IMR-90 (cell line): ENCODE results near the gene ACOXL. TPM values are rescaled to one million over a fixed set of nuclear protein-coding genes. Genes with fewer than 3 reads are reported as not detected.
A peak's percentile ranks its signal among the peaks of the same experiment; 100 is the strongest.

Source experiments
- ATAC-seq: fragments of 200-7000 bp; cut with Tn5 transposase; 2 replicates; pipeline ENCODE4 v1.9.1; 2020; ENCODE audit warnings: low read depth, mild to moderate bottlenecking, moderate library complexity
- BruUV-seq: library from RNA; stranded (reverse); fragments of 400-500 nt; replicated peaks from 2 replicates; lab custom pipeline; 2021; lab: Mats Ljungman, UMichigan
- CTCF ChIA-PET: fragments of 300-600 bp; formaldehyde crosslinking; extraction: SDS; loops from one replicate; lab custom pipeline; 2021; ENCODE audit warnings: antibody characterized with exemption; lab: Yijun Ruan, JAX
- POLR2A ChIA-PET: fragments of 300-600 bp; sonication (Branson Sonifier 250); formaldehyde crosslinking; loops from one replicate; lab custom pipeline; 2022; ENCODE audit warnings: antibody characterized with exemption; ENCODE audit not compliant: unreplicated experiment; lab: Charles Lee
- DNase-seq: peaks from one replicate; pipeline ENCODE4 v3.0.0; 2013
- H2AFZ ChIP-seq: replicated peaks from 2 replicates; pipeline ENCODE3; 2013; ENCODE audit warnings: low read length, mild to moderate bottlenecking; ENCODE audit not compliant: poor library complexity
- H2AK5ac ChIP-seq: 2 replicates; pipeline ENCODE4 v1.6.1; 2013; ENCODE audit warnings: low read depth, low read length, inconsistent platforms
- H2AK9ac ChIP-seq: replicated peaks from 2 replicates; pipeline ENCODE3; 2013; ENCODE audit warnings: mild to moderate bottlenecking, low read depth, low read length, moderate library complexity; ENCODE audit not compliant: poor library complexity
- H2BK120ac ChIP-seq: 2 replicates; pipeline ENCODE4 v1.6.1; 2013; ENCODE audit warnings: low read depth, low read length, inconsistent platforms
- H2BK15ac ChIP-seq: 3 replicates; pipeline ENCODE4 v1.6.1; 2013; ENCODE audit warnings: low read depth, low read length, inconsistent platforms
- H2BK20ac ChIP-seq: 2 replicates; pipeline ENCODE4 v1.6.1; 2013; ENCODE audit warnings: low read depth, mild to moderate bottlenecking, inconsistent platforms, low read length, moderate library complexity
- H2BK5ac ChIP-seq: 2 replicates; pipeline ENCODE4 v1.6.1; 2013; ENCODE audit warnings: mild to moderate bottlenecking, low read depth, low read length, inconsistent platforms; ENCODE audit not compliant: poor library complexity, severe bottlenecking
- H3K14ac ChIP-seq: replicated peaks from 2 replicates; pipeline ENCODE4 v1.6.1; 2013; ENCODE audit warnings: low read depth, low read length, inconsistent platforms
- H3K18ac ChIP-seq: 2 replicates; pipeline ENCODE4 v1.6.1; 2013; ENCODE audit warnings: low read depth, low read length, control low read depth
- H3K23ac ChIP-seq: 2 replicates; pipeline ENCODE4 v1.6.1; 2013; ENCODE audit warnings: low read depth, low read length, inconsistent platforms
- H3K27ac ChIP-seq: 2 replicates; pipeline ENCODE4 v1.5.1; 2013; ENCODE audit warnings: mild to moderate bottlenecking, control low read depth, low read length; ENCODE audit not compliant: insufficient read depth
- H3K27me3 ChIP-seq: 2 replicates; pipeline ENCODE4 v1.6.1; 2013; ENCODE audit warnings: low read length; ENCODE audit not compliant: control insufficient read depth, insufficient read depth
- H3K36me3 ChIP-seq: 2 replicates; pipeline ENCODE4 v1.6.1; 2013; ENCODE audit warnings: low read length, mixed read lengths; ENCODE audit not compliant: control insufficient read depth, insufficient read depth
- H3K4ac ChIP-seq: 2 replicates; pipeline ENCODE4 v1.6.1; 2013; ENCODE audit warnings: low read depth, low read length, inconsistent platforms
- H3K4me1 ChIP-seq: 2 replicates; pipeline ENCODE4 v1.6.1; 2013; ENCODE audit warnings: low read length, mixed read lengths; ENCODE audit not compliant: control insufficient read depth, insufficient read depth
- H3K4me2 ChIP-seq: 2 replicates; pipeline ENCODE4 v1.6.1; 2013; ENCODE audit warnings: low read depth, mild to moderate bottlenecking, control low read depth, low read length, moderate library complexity
- H3K4me3 ChIP-seq: 2 replicates; pipeline ENCODE4 v1.5.1; 2013; ENCODE audit warnings: low read depth, mild to moderate bottlenecking, control low read depth, low read length, moderate library complexity; ENCODE audit not compliant: insufficient read depth
- H3K56ac ChIP-seq: 2 replicates; pipeline ENCODE4 v1.6.1; 2013; ENCODE audit warnings: low read length, inconsistent platforms; ENCODE audit not compliant: insufficient read depth; ENCODE audit errors: extremely low read depth
- H3K79me1 ChIP-seq, 2 experiments: 2 replicates each; pipeline ENCODE4 v1.6.1; 2013; ENCODE audit warnings: low read length in 2 of 2, inconsistent platforms in 1 of 2, low read depth in 1 of 2
- H3K9ac ChIP-seq: 2 replicates; pipeline ENCODE4 v1.6.1; 2013; ENCODE audit warnings: low read depth, low read length, control low read depth
- H3K9me1 ChIP-seq: 2 replicates; pipeline ENCODE4 v1.6.1; 2013; ENCODE audit warnings: low read length, inconsistent platforms; ENCODE audit not compliant: insufficient read depth
- H3K9me3 ChIP-seq: 2 replicates; pipeline ENCODE4 v1.6.1; 2013; ENCODE audit warnings: low read length; ENCODE audit not compliant: control insufficient read depth, insufficient read depth
- H4K20me1 ChIP-seq: 2 replicates; pipeline ENCODE4 v1.6.1; 2013; ENCODE audit warnings: low read length, inconsistent platforms; ENCODE audit not compliant: insufficient read depth
- H4K5ac ChIP-seq: 2 replicates; pipeline ENCODE4 v1.6.1; 2013; ENCODE audit warnings: mild to moderate bottlenecking, low read depth, low read length, control low read depth
- H4K8ac ChIP-seq, 2 experiments: 2 replicates each; pipeline ENCODE4 v1.6.1; 2013; ENCODE audit warnings: low read depth in 2 of 2, low read length in 2 of 2, control low read depth in 1 of 2, inconsistent platforms in 1 of 2
- H4K91ac ChIP-seq: 2 replicates; pipeline ENCODE4 v1.6.1; 2013; ENCODE audit warnings: low read depth, low read length, inconsistent platforms; ENCODE audit not compliant: insufficient read depth
- MAFK ChIP-seq: IDR thresholded peaks from 2 replicates; pipeline ENCODE4 v1.6.1; 2012; ENCODE audit warnings: low read depth, low read length, improper control_type of control experiment
- RAD21 ChIP-seq: IDR thresholded peaks from 2 replicates; pipeline ENCODE4 v1.6.1; 2012; ENCODE audit warnings: low read length, improper control_type of control experiment
- SMC3 ChIP-seq: fragments of 150-350 bp; IDR thresholded peaks from 2 replicates; pipeline ENCODE4 v1.6.1; 2016; ENCODE audit warnings: low read depth, mild to moderate bottlenecking, antibody characterized with exemption, low read length, moderate library complexity
- WGBS, 2 experiments: methylation state at CpG; one replicate each; pipeline versions ENCODE4 v1.1.5 to v1.1.7; 2013; ENCODE audit warnings: missing lambda C conversion rate in 2 of 2; ENCODE audit not compliant: insufficient read length in 1 of 2; ENCODE audit errors: extremely low coverage in 2 of 2; 5-methylcytosine and 5-hydroxymethylcytosine counted together
- dilution Hi-C: fragments of 300-500 bp; cut with HindIII; formaldehyde crosslinking; loops from one replicate; pipeline ENCODE4 v1.14.3; 2018; ENCODE audit warnings: low sequenced_read_pairs; ENCODE audit not compliant: unreplicated experiment
- in situ Hi-C: fragments of 300-500 bp; cut with MboI; formaldehyde crosslinking; loops from 3 replicates; pipeline ENCODE4 v1.14.3; 2019; ENCODE audit warnings: low sequenced_read_pairs, inconsistent platforms, mixed read lengths
- intact Hi-C: fragments of 100-400 bp; cut with micrococcal nuclease; formaldehyde crosslinking; loops from 2 replicates; pipeline ENCODE4 v1.10.0; 2022
- polyA plus RNA-seq, 3 experiments: library from polyadenylated mRNA; depleted of rRNA; stranded (reverse); fragments of >200 nt; gene quantifications; 2 replicates each; pipeline ENCODE4 v1.2.3, GENCODE V29; 2012; ENCODE audit warnings: low replicate concordance in 1 of 3
- total RNA-seq: library from RNA; depleted of rRNA; stranded (reverse); fragments of >200 nt; gene quantifications from 2 replicates; pipeline ENCODE4 v1.2.3, GENCODE V29; 2012
- TF ChIP-seq, protein P1 (sequence below): conservative IDR thresholded peaks from 2 replicates; pipeline ENCODE4 v1.5.1; 2012; ENCODE audit warnings: mild to moderate bottlenecking, low read depth, low read length, improper control_type of control experiment

The ACOXL gene
- total and polyA plus RNA-seq, 2 of the 4 experiments (the other 2 are of a cell fraction): not detected

DNA sequence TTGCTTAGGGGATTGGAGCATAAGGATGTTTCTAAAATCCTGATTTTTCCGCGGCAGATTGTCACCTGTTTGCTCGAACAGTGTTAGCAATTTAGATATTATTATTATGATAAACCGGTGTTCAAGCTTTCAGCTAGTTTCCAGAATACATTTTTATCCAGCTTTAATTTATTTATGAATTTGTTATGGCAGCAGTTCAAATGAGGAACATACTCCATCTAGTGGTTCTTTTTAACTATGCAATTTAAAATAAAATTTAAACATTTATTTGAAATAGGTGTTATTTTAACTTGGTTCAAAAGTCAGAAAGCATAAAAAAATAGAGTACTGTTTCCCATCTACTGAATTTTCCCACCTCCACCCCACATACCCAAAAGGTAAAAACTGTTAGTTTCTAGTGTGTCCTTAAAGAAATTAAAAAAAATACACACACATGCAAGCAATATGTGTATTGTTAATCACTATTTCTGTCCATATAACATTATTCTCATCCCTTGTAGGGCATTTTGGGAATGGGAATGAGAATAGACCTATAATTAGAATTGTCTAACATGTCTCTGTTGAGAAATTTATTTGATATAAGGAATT lies 23.2 kb downstream of the ACOXL start:
- Histone ChIP-seq H3K23ac (no peak overlapping the region), H3K36me3 (no peaks in the 10 kb centered on the region), H2BK5ac (no peak overlapping the region), H4K8ac (no peak overlapping the region), H3K4me3 (no peak overlapping the region), H3K9me3 (no peaks in the 10 kb centered on the region), H3K27me3 (peaks cover 5% of the 10 kb centered on the region), H3K14ac (no peak overlapping the region), H3K27ac (no peak overlapping the region), H3K18ac (no peak overlapping the region), H3K4ac (no peak overlapping the region), H2BK120ac (no peak overlapping the region), H2AK5ac (no peak overlapping the region), H3K79me1 (no peaks in the 10 kb centered on the region), H2BK20ac (no peak overlapping the region), H4K20me1 (no peaks in the 10 kb centered on the region), H4K91ac (no peak overlapping the region), H3K4me1 (no peaks in the 10 kb centered on the region), H3K4me2 (no peak overlapping the region), H4K5ac (no peak overlapping the region), H2AFZ (no peak overlapping the region), H3K56ac (no peak overlapping the region), H3K9me1 (no peaks in the 10 kb centered on the region), H3K9ac (no peak overlapping the region), H2BK15ac (no peak overlapping the region), H2AK9ac (no peak overlapping the region)
- BruUV-seq: no TSS peak
- ChIA-PET POLR2A (no interaction called here), CTCF (interaction anchor here (0.6 kb wide), 2 partner anchors 15 to 97 kb away, joined by 3 to 5 read pairs; no protein-coding TSS in a partner anchor)
- DNase-seq (peak; percentile 16), ATAC-seq (no peak)
- intact Hi-C loops (no loop called here), in situ Hi-C loops (no loop called here), dilution Hi-C loops (no loop called here)
- no CpG with 5 or more reads among the region's 4 CpGs for WGBS, 2 experiments
- no peak for TF ChIP-seq MAFK
- peak; percentile 53; the same call in 1 of the 2 replicates for TF ChIP-seq SMC3
- TF ChIP-seq RAD21: peak; percentile 56
- TF ChIP-seq, protein P1, sequence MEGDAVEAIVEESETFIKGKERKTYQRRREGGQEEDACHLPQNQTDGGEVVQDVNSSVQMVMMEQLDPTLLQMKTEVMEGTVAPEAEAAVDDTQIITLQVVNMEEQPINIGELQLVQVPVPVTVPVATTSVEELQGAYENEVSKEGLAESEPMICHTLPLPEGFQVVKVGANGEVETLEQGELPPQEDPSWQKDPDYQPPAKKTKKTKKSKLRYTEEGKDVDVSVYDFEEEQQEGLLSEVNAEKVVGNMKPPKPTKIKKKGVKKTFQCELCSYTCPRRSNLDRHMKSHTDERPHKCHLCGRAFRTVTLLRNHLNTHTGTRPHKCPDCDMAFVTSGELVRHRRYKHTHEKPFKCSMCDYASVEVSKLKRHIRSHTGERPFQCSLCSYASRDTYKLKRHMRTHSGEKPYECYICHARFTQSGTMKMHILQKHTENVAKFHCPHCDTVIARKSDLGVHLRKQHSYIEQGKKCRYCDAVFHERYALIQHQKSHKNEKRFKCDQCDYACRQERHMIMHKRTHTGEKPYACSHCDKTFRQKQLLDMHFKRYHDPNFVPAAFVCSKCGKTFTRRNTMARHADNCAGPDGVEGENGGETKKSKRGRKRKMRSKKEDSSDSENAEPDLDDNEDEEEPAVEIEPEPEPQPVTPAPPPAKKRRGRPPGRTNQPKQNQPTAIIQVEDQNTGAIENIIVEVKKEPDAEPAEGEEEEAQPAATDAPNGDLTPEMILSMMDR: peak; percentile 67
